HFF-Myc (cell line): ENCODE data around the gene MTFR1L.

ENCODE experiments used
- DNase-seq: peaks from one replicate; pipeline ENCODE4 v3.0.0-alpha.2; 2011; ENCODE audit warnings: low read depth; ENCODE audit errors: extremely low read depth
- H3K4me3 ChIP-seq: replicated peaks from 2 replicates; pipeline ENCODE4 v1.5.1; 2011; ENCODE audit warnings: low read depth, mild to moderate bottlenecking, control low read depth, low read length
- CTCF ChIP-seq: IDR thresholded peaks from 2 replicates; pipeline ENCODE4 v1.5.1; 2012; ENCODE audit warnings: mild to moderate bottlenecking, low read depth, low read length, control low read depth; ENCODE audit errors: missing control alignments

MTFR1L gene

GRCh38 chr1:25864434-25864833 lies 44.7 kb downstream of the MTFR1L start:
- no peak for TF ChIP-seq CTCF
- no peak for DNase-seq
- no peak overlapping the region for H3K4me3 ChIP-seq

GRCh38 chr1:25866288-25866687 lies 46.5 kb downstream of the MTFR1L start:
- no peak overlapping the region for H3K4me3 ChIP-seq
- DNase-seq, result no peak
- TF ChIP-seq CTCF, result no peak

- no peak overlapping the region for H3K4me3 ChIP-seq
- no peak for DNase-seq
- no peak for TF ChIP-seq CTCF
These were observed 47.6 kb downstream of the MTFR1L start for GRCh38 chr1:25867210-25867991.

- no peak for DNase-seq
- no peak for TF ChIP-seq CTCF
- H3K4me3 ChIP-seq, result no peak overlapping the region
These were observed 50.3 kb downstream of the MTFR1L start for GRCh38 chr1:25869909-25870606.

- no peak overlapping the region for H3K4me3 ChIP-seq
- no peak for TF ChIP-seq CTCF
- no peak for DNase-seq
These were observed 50.9 kb downstream of the MTFR1L start for GRCh38 chr1:25870614-25871013.

- no peak overlapping the region for H3K4me3 ChIP-seq
- no peak for DNase-seq
- TF ChIP-seq CTCF, result no peak
These were observed 51.4 kb downstream of the MTFR1L start for GRCh38 chr1:25871086-25871703.
